ENCODE data around the gene SFSWAP.
"Not testable (repeated sequence)": the region's sequence is repeated elsewhere in the genome, so short reads cannot be mapped to it uniquely, and the experiment has no call there.

The SFSWAP gene

GRCh38 chr12:131679816-131680215 is 31.1 kb upstream of the SFSWAP start:
- not testable (repeated sequence) for DNase-seq

DNA sequence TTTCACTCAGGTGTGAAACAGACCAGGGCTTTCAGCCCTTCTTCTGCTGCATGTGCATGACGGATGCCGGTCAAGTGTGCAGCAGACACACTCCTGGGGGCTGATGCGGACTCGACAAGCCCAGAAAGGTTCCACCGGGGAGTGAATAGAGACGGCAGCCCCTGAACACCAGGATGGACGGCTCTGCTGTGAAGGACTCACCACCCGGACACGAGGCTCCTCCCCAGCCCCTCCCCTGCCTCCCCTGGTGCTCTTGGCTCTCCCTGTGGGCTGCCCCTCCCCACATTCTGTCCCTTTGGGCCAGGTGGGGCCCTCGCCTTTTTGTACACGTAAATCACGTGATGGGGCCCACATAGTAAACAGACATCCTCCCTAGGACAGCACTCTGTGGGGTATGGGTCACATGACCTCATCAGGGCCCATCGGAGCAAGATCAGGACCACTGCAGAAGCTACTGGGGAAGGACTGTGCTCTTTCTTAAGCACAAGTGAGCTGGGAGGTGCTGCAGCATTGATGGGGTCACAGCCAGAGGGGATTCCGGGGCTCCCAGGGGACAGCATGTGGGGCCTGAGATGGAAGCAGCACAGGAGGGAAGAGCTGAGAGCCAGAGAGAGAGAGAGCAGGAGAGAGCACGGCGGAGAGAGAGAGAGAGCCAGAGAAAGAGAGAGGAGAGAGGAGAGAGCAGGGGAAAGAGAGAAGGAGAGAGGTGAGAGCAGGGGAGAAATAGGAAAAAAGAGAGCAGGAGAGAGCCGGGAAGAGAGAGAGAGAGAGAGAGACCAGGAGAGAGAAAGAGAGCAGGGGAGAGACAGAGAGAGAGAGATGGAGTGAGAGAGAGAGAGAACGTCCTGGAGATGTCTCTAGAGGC is 30.3 kb upstream of the SFSWAP start:
- not testable (repeated sequence) for DNase-seq

GRCh38 chr12:131681257-131681620 is 29.7 kb upstream of the SFSWAP start:
- no peak for DNase-seq

GRCh38 chr12:131681746-131682509 is 29.0 kb upstream of the SFSWAP start:
- peak; percentile 79 to 85 for DNase-seq

- peak in 1 of 2 experiments; percentile 39 for DNase-seq
Observed at GRCh38 chr12:131682510-131682895, 28.4 kb upstream of the SFSWAP start.

DNA sequence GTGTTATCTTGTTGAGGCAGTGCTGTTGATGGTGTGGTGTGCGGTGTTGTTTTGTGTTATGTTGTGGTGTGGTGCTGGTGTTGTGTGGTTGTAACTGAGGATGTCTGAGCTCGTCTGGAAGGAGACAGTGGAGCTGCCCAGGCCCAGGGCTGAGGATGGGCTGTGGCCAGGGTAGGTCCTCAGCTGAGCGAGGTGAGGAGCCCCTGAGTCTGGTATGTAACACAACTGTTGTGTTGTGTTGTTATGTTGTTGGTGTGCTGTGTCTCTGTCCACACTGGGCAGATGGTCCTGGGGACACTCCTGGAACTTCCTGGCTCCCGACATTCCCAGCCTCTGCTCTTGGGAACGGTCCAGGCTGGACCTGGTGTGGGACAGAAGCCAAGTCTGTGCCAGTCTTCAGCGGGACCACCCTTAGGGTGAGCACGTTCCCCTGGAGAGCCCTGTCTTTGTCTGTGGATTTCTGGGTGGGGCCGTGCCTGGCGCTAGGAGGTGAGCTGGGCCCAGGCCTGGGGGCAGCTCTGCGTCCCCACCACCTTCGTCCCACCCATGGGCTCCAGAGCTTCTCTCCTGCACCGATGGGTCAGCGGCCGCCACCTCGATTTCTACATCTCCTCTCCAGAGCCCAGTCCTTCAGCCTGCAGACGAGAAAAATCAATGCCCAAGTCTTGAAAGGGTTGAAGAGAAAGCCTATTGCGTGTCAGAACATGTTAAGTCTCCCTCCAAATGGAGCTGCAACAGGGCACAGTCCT is 27.4 kb upstream of the SFSWAP start:
- no peak for DNase-seq

- DNase-seq = no peak
Observed at GRCh38 chr12:131684015-131684725, 26.7 kb upstream of the SFSWAP start.

GRCh38 chr12:131687346-131688125 is 23.4 kb upstream of the SFSWAP start:
- DNase-seq = no peak

- DNase-seq = no peak
Observed at GRCh38 chr12:131688131-131688844, 22.6 kb upstream of the SFSWAP start.

GRCh38 chr12:131688845-131689154 is 22.1 kb upstream of the SFSWAP start:
- no peak for DNase-seq

GRCh38 chr12:131690320-131690719 is 20.6 kb upstream of the SFSWAP start:
- DNase-seq = no peak

DNA sequence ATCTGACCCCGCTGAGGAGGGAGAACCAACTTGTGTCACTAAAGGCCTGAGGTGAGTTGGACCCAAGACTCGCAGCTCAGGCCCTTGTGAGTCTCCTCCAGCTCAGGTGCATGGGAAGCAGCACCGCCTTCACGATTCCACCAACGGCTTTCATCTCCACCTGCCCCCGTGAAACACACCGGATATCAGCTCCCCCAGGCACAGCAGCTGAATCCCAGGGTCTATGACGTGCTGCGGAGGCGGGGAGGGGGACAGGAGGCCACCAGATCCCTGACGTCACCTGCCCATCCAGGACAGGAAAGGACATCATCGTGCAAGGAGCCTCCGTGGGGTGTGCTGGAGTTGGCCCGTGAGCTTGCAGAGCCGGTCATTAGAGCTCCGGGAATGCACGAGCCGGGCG is 18.5 kb upstream of the SFSWAP start:
- DNase-seq = no peak

DNA sequence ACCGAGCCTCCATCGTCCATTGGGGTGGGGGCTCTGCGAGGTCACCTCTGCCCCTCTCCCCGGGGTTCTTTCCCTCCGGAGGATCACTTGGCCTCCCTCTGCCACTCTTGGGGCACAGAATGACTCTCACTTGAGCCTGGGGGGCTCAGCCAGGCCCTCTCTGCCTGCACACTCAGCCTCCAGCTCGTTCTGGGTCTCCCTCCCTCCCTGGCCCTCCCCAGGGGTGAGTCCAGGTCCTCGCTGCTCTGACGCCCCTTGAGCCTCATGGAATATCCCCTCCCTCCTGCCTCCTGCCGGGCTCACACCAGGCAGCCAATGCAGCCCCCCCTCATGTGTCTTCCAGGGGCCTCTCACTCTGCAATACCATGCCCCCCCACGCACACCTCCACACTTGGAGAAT is 17.7 kb upstream of the SFSWAP start:
- DNase-seq = no peak

- DNase-seq = no peak
Observed at GRCh38 chr12:131694116-131694838, 16.6 kb upstream of the SFSWAP start.

DNA sequence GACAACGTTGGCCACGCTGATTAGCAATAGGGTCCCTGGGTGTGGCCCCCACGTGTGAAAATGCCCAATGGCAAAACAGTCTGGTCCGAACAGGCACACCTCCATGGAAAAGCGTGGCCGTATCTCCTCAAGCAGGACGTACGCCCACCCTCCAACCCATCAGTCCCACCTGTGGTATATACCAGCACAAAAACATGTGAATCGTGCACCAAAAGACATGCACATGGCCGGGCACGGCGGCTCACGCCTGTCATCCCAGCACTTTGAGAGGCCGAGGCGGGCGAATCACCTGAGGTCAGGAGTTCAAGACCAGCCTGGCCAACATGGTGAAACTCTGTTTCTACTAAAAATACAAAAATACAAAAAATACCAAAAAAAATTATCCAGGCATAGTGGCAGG is 14.9 kb upstream of the SFSWAP start:
- no peak for DNase-seq

DNA sequence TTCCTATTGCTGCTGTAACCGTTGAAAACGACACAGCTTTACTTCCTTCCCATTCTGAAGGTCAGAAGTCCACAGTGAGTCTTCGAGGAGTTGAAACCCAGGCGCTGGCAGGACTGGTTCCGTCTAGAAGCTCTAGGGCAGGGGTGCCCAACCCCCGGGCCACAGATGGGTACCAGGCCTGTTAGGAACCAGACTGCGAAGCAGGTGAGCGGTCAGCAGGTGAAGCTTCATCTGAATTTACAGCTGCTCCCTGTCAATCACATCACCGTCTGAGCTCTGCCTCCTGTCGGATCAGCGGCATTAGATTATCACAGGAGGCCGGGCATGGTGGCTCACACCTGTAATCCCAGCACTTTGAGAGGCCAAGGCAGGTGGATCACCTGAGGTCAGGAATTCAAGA is 12.6 kb upstream of the SFSWAP start:
- no peak for DNase-seq

GRCh38 chr12:131699434-131699833 is 11.5 kb upstream of the SFSWAP start:
- no peak for DNase-seq

GRCh38 chr12:131700271-131700670 is 10.6 kb upstream of the SFSWAP start:
- no peak for DNase-seq

DNA sequence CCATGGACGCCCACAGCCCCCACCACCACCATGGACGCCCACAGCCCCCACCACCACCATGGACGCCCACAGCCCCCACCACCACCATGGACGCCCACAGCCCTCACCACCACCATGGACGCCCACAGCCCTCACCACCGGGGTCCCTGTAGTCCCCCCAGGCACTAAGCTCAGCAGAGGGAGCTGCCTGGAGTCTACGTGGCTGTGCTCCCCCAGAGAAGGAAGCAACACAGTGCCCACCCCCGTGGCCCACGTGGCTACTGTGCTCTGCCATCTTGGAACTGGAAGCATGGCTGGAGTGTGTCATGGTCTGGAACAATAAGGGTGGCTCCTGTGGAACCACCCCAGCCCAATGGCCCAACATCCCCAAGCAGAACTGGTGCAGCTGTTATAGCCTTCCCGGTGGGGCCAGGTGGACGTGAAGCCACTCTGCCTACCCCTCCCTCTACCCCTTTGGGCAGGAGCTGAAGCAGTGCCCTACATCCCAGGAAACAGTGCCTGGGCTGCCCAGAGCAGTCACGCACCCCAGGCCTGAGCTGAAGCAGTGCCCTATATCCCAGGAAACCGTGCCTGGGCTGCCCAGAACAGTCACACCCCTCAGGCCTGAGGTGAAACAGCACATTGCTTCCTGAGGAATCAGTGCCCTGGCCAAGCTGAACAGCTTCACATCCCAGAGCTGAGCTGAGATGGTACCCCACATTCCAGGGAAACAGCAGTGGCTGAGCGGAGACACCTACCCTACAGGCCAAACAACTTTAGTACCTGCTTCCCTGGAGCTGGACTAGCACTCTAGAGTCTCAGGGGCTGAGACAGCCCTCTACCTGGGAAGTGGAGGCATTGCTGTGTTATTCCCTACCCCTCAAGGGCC is 9.0 kb upstream of the SFSWAP start:
- no peak for DNase-seq

DNA sequence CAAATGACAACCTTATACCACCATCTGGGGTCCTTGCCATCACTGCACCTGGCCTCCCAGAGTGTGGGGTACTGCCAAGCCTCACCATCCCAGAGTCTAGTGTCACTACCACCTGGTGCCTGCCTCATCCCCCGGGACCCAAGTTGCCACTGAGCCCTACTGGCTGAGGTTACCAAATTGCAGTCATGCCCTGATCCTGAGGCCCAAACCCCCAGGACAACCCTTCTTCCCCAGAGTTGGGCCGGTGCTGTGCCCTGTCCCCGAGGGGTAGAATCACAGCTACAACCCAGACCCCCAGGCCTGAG is 8.4 kb upstream of the SFSWAP start:
- DNase-seq = no peak
